Hepatic stellate cell (primary cell): Measurements from ENCODE around the gene HLF.
A peak's percentile ranks its signal among the peaks of the same experiment; 100 is the strongest.

Experiments
- DNase-seq: peaks from one replicate; pipeline ENCODE4 v3.0.0; 2011; ENCODE audit warnings: low spot score

Gene HLF, protein sequence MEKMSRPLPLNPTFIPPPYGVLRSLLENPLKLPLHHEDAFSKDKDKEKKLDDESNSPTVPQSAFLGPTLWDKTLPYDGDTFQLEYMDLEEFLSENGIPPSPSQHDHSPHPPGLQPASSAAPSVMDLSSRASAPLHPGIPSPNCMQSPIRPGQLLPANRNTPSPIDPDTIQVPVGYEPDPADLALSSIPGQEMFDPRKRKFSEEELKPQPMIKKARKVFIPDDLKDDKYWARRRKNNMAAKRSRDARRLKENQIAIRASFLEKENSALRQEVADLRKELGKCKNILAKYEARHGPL

DNA sequence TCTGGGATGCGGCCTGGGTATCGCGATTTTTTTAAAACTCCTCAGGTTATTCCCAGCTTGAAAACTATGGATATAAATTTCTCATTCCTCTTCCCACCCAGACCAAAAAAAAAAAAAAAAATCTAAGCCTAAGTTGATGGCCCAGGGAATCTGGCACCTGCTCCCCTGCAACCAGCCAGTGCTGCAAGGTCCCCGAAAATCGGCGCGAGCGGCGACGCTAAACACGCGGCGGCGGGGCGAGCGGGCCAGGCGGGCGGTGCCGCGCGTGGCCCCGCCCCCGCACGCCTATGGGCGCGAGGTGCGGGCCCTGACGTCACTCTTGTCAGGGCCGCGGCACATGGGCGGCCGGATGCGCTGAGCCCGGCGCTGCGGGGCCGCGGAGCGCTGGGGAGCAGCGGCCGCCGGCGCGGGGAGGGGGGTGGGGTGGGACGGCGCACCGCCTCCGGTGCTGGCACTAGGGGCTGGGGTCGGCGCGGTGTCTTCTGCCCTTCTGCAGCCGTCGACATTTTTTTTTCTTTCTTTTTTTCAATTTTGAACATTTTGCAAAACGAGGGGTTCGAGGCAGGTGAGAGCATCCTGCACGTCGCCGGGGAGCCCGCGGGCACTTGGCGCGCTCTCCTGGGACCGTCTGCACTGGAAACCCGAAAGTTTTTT, at the start of gene HLF:
TSS of gene HLF (plus strand) at position 316 of the 654 bp plus-strand sequence. CDS start 525 bp downstream, outside the sequence.
- peak; percentile 26 for DNase-seq

DNA sequence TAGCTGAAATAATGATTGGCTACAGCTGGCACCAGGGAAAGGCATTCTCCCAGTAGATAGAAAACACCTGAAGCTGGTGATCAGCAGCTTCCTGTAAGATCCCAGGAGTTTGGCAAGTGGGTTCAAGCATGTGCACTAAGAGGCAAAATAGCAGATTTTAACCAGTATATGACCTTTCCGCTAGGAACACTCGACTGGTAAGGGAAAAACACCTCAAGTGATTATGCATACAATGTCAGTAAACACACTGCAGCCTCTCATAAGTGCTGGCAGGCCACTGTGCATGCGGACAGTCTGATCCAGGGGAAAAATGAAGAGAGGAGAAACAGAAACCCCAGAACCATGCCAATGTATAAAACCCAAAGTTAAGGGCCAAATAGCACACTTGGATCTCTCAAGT, 49.0 kb upstream of the HLF start:
- DNase-seq: no peak

DNA sequence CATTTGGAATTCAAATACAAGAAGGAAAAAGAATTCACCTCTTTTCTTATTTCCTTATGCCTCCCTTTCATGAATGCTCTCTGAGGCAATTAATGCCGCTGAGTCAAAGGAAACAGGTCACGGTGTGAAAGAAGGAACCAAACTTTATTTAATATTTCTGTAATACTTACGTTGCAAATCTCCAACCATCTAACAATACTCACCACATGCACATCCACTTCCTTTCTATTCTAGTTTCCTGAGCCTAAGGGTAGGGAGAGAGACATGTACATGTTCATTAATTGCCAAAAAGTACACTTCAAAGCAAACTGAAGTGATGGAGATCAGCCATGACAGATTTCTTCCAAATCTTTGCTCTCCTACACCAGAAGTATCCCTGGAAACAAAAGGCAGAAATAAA, 47.9 kb upstream of the HLF start:
- no peak for DNase-seq

DNA sequence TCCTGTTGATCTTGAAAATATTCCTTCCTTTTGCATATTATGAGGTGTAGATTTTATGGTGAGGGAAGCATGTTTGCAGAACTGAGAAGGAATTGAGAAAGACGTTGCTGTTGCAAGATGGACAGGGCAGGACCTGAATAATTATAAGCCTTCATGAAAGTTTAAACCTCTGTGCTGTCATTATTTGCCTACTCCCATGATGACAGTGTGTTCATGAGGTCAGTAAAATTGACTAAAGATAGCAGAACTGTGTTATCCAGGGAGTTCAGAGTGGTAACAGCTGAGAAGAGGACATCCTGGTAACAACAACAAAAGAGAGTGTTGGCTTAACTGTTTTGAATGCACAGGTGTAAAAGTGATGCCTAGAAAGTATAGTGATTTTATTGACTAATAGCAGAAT, 45.3 kb upstream of the HLF start:
- DNase-seq: no peak

DNA sequence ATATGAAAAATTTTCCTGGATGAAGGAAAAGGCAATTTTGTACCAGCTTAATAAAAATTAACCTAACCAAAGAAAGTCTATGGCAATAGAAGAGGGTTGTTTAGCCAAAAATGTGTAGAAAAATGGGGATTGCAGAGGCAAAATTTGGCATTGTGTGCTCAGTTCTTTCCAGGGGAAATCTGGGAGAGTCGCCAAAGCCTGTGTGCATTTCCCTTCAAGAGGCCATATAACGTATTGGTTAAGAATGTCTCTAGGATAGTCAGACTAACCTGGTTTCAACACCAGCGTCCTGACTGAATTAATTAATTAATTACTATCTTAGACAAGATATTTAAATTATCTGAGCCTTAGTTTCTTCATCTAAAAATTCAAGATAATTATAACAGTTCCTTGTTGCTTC, 44.8 kb upstream of the HLF start:
- DNase-seq: no peak

DNA sequence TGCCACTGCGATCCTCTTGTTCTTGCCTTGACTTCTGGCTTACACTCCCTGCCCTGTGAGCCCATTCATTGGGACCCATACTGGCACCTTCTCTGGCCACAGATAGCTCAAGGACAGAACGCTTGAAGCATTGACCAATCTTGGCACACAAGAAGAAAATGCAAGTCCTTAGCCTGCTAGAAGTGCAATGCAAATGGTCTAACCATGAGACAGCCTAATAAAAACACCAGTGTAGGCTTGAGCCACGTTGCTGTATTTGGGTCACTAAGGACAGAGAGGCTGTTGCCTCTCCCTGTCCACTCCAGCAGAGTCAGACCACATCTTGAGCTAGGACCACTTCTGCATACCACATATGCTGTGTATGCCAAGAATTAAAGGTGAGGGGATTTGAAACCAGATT, 41.2 kb upstream of the HLF start:
- no peak for DNase-seq

DNA sequence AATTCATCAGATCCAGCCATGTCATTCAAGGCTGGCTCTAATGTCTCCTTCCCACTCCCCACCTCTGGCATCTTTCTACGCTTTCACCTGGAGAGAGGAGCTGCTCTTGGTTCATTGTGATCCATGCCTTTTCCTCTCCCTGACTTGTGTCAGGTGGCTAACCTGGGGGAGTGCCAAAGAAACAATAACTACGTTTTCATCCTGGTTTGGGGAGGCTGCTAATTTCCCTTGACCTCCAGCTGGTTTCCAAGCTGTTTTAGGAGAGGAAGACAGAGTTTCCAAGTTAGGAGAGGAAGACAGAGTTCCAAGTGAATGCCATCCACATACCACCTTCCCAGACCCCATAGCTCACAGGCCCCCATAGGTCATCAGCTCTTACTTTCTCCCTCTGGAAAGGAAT, 40.0 kb upstream of the HLF start:
- no peak for DNase-seq

DNA sequence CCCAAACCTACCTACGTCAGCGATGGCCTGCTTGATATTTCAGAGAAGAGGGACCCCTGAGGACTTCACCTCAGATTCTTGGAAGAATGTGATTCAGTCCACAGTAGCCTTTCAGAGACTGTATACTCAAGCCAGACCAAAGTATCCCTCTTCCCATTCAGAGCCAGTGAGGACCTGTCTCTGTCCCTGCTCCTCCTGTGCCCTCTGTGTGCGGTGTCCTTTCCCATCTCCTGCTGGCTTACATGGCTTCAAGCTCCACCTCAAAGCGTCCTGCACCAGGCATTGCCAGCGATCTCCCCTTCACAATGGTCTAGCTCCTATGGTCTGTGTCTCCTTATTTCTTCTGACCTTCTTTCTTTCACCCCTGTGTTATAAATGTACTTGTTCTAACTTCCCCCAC, 39.5 kb upstream of the HLF start:
- DNase-seq: no peak

DNA sequence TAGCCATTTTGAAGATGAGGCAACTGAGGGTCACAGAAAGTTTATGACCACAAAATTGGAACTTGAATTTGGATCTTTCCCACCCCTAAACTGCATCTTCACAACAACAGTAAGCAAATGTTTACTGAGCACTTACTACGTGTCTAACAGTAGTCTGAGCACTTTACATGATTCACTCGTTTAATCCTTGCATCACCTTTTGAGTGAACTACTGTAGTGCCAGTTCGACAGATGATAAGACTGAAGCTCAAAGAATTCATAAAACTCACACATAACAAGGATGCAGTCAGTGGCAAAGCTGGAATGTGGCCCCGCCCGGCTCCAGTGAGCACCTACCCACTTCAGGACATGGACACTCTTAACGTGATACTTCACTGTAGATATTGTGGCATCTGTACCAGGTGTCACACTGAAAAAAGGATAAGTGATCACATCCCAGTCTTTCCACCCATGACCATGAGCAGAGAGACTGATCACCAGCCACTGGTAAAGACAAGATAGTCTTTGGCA, 36.0 kb upstream of the HLF start:
- DNase-seq: no peak

DNA sequence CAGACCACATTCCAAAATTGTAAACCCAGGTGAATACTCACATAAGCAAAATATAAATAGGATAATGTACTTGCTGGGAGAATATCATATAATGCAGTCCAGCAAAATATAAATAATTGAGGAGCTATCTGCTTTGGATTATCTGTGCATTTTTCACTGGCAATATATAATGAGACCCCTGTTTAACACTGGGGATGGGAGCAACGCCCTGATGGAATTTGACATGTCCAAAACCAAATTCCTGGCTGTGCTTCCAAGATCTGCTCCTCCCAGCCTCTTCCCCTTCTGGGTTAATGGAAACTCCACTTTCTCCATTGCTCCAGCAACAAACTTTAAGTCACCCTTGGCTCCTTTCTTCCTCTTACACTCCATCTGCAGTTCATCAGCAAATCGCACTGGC, 35.5 kb upstream of the HLF start:
- no peak for DNase-seq

DNA sequence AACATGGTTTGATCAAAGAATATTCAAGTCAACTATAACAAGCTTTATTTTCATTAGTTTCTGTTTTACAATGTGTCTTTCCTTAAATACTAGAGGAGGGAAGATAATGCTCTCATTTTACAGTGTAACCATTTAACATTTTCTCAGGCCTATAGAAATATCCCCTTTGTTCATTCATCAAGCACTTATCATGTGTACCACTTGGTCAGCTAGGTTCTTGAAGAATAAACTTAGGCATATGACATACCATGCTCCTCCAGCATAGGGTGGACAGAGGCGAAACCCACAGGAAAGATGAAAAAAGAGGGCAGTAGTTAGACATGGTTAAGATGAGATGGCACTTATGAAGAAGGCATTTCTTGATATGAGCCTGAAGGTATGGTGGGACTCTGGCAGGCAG, 34.0 kb upstream of the HLF start:
- no peak for DNase-seq

DNA sequence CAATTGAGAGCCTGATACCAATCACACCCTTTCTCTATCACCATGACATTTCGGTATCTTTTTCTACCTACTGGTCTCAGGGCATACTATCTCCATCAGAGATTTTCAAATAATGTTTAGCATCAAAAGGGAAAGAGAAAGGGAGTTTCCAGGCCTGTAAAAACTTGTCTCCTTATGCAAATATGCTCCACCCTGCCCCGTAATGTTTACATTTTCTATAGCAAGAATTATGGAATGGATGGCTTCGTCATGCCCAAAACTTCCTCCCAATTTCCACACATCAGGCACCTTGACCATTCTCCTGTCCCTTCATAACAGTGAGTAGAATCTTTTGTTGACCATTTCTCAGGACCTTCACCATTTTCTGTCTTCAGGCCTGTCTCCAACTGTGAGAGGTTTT, 30.9 kb upstream of the HLF start:
- DNase-seq: no peak

DNA sequence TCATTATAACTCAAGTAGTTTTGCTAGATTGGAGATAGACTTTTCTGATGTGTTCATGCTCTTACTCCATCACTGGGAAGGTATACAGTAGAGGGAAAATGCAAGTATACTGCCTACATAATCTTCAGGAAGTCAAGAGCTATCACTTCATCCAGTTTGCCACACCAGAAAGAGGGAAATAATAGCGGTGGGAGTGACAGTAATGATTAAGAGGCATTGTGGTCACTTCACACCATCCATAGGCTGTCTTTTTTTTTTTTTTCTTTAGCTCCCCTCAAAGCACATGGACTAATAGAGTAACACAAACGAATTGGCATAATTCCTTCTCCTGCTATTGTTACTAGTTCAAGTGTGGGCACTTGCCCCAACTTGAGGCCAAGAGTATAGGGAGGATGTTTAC, 28.4 kb upstream of the HLF start:
- DNase-seq: no peak

DNA sequence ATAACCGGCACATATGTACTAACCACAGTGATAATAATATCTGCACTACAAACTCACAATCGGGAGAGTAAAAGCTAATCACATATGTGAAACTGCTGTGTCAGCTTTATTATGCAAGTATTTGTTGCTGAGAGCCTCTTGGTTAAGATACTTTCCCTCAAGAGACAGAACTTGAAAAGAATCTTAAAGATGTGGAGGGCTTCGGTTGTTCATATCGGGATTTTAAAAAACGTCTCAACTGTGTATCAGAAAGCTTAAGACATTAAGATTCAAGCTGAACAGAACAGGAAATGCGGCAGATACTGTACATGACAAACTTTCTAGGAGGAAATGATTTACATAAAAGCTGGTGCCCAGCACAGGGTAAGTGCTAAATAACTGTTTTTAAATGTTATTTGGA, 27.5 kb upstream of the HLF start:
- no peak for DNase-seq

DNA sequence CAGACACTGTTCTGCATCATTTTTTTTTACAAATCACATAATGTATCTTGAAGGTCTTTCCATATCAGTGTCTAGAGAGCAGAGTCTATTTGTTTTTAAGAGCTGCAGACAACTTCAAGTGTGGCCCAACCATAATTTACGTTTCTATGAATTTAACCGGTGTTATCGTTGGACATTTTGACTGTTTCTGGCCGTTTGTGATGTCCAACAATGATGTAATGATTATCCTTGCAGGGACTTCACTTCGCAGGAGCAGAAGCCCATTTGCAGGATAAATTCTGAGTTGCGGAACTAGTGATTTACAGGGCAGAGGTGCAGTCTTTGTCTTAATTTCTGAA, 26.9 kb upstream of the HLF start:
- DNase-seq: no peak

DNA sequence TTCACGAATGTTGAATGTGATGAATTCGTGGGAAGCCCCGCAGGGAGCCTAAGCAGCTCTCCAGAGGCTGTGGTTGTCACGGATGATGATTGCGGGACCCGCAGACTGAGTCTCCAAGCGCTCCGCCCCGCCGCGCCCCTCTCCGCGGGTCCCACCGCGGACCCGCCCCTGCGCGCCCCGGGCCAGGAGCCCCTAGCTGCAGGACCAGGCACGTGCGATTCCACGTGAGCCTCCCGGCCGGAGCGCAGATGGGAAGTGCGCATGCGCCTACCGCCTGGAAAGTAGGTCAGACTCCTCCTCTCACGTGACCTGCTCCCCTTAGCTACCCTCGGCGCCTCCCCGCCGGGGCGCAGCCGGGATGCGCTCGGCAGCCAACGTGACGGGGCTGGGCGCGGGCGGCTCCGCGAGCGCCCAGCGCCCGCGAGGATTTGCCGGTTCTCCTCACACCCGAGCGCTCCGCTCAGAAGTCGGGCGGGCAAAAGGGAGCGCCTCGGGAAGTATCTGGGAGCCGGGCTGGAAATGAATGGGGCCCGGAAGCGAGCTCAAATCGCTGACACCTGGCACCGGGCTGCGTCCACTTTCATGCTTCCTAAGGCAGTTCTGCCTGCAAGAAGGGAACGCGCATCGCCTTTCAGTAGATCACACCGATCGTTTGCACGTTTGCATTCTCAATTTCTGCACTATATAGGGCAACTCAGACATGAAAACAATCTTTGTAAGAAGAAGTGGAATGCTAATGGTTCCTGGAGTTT, 26.4 kb upstream of the HLF start:
- DNase-seq: peak; percentile 91

DNA sequence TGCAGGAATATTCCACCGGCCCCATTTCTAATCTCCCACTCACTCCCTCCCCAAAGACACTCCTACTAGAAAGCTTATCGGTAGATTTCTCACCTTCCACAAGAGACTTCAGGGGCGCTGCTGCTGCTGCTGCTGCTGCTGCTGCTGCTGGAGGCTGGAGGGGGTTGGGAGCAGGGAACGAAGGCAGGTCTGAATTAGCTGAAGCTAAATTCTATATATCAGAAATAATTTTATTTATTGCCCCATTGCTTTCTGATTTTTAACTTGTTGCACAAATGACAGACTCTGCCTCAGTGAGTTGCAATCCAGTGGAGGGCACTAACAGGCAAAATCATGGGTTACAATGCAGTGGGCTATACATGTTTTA, 25.8 kb upstream of the HLF start:
- no peak for DNase-seq

DNA sequence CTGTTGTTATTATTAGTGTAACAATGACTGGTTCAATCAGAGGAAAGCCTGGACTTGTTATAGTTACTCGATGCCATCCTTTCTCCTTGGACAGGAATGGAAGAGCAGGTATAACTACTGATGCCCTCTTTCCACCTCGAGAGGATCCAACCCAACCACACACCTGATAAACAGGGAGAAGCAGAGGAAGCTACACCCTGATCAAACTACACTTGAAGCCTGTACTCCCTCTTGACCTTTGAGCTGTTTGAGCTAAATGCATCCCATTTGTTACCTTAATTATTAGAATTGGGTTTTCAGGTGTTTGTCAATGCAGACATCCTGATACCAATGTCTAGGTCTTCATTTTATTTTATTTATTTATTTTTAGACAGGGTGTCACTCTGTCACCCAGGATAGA, 23.7 kb upstream of the HLF start:
- DNase-seq: no peak

DNA sequence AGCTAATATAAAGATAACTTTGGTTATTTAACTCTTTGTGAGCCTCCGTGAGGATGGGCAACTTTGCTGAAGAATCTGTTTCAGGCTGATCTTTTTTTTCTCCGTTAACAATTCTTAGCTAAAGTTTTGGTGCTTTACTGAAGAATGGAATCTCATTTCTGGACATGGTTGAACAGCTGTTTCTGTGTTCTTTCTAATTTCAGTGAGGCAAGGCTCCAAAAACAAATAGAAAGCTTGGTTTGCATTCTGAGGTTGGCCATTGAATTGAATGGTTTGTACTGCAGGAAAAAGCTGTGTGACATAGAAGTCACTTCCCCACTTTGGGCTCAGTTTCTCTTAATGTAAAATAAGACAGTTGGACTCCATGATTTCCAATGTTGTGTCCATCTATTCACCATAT, 22.3 kb upstream of the HLF start:
- DNase-seq: no peak

DNA sequence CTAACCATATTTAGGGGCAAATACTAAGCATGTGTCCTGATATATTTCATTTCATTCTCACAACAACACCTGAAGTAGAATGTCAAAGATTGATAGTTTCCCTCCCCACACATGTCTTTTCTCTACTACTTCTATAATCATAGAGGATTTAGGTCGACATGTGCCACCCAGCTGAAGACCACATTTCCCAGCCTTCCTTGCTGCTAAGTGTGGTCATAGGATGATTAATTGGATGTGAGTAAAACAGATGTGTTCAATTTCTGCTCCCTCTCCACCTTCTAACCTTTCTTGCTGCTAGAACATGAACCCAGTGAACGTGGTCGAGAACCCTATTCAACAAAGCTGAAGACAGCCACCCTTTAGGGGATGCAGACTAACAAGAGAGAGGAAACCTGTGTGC, 18.8 kb upstream of the HLF start:
- DNase-seq: no peak

DNA sequence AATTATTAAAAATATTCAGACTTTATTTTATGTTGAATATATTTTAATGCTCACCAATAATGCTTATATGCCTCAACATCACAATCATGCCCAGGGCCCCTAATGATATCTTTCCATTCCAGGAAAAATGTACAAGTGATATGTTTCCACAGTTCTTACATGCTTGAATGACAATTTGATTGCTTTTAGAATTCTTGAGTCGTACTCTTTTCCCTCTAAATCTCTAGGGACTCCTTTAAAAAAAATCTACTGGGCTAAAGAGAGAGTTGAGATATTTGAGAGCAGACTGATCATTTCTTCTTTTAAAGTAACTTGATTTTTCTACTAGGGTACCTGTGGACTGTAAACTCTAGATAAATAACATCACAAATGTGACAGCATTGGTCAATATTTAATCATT, 18.2 kb upstream of the HLF start:
- DNase-seq: no peak

DNA sequence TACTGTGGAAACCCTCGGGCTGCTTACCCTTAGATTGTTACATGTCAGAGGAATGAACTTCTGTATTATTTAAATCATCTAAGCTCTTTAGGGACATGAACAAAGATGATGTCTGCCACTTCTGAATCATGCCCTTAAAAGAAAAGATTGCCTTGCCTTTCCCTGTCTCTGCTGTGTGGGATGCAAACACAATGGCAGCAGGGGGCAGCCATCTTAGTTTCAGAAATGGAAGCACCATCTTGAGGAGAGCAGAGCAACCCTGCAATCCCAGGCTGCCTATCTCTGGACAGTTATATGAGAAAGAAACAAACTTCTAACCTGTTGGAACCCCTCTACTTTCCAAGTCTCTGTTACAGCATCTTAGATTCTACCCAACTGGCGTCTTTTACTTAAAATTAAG, 16.7 kb upstream of the HLF start:
- DNase-seq: no peak

DNA sequence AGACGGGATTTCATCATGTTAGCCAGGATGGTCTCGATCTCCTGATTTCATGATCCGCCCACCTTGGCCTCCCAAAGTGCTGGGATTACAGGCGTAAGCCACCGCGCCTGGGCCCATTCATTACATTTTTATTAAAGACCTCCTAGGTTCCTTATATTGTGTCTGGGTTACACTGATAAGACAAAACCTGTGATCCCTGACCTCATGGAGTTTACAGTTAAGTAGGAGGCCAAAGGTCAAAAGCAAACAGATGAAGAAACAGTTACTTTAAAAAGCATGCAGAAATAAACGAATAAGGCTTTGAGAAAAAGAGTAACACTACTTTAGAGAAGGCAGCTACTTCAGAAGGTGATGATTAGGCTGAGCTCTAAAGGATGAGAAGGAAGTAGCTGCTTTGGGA, 14.9 kb upstream of the HLF start:
- DNase-seq: no peak

DNA sequence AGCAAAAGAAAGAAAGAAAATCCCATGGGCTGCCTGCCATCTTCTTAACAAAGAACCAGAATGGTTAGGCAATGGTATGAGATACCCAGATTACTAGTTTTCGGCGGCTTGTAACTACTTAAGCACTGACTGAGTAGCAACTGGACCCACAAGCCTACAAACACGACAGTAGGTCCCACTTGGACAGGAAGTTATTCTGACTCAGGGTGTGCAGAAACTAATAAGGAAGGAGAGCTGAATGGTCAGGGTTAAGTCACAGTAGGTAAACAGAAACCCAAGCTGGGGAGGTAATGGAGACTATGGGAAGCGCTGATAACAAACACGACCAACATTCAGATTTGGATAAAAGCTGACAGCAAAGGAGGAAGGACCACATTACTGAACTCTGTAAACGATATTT, 10.4 kb upstream of the HLF start:
- no peak for DNase-seq
